D721Med (cell line): ENCODE data around the gene P2RY8.

Source experiments
- DNase-seq: peaks from one replicate; pipeline ENCODE4 v3.0.0; 2011; ENCODE audit warnings: low spot score; ENCODE audit not compliant: insufficient read length
- FAIRE-seq: peaks from 2 replicates; lab custom pipeline; 2011; peaks lifted over from hg19 to GRCh38; lab: Jason Lieb, UNC
- CTCF ChIP-seq: IDR thresholded peaks from 2 replicates; pipeline ENCODE4 v1.5.1; 2012; ENCODE audit warnings: mild to moderate bottlenecking, control low read depth; ENCODE audit not compliant: insufficient read depth; ENCODE audit errors: missing control alignments

The P2RY8 gene

DNA sequence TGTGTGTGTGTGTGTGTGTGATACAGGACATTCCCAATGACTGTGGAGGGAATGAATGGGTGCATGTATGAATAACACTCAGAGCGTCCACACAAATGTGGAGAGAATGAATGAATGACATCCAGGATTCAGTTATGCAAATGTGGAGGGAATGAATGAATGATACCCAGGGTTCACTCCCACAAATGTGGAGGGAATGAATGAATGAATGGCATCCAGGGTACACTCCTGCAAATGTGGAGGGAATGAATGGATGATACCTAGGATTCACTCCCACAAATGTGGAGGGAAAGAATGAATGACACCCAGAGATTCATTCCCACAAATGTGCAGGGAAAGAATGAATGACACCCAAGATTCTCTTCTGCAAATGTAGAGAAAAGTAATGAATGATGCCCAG, 48.2 kb downstream of the P2RY8 start:
- DNase-seq, result no peak
- FAIRE-seq, result no peak
- no peak for TF ChIP-seq CTCF

DNA sequence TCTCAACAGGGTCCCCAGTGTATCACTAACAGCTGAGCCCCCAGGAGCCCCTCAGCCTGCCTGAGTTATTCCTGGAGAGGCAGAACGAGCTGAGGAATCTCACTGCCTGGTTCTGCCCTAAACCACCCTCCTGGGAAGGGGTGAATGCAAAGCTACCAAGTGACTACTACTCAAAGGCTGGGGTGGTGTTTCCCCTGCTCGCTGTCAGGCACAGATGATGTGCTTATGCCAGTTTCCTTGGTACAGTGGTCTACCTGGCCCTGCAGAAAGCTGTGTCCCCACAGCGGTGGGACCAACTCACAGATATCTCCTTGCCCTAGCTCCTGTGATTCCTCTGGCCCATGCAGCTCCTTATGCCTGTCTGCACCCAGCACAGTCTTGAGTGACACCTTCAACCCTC, 48.8 kb downstream of the P2RY8 start:
- DNase-seq (no peak), FAIRE-seq (no peak)
- TF ChIP-seq CTCF, result no peak

DNA sequence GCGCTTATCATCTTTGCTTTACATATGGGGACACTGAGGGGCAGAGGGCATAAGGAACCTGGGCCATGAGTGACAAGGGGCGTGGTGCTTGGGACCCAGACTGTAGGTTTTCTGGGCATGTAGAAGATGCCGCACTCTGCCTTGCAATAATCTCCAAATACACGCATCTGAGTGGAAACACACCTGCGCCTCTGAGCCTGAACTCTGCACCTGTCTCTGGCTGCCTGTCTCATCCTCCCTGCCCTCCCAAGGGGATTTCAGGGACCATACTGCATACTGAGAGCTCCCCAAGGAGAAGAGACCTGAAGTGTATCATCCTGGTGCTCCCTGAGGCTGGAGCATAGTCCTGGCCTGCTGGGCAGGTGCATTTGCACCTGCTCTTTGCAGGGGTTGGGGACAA, 49.6 kb downstream of the P2RY8 start:
- no peak for TF ChIP-seq CTCF
- no peak for FAIRE-seq
- DNase-seq, result no peak

GRCh38 chrX:1486749-1487361, 50.1 kb downstream of the P2RY8 start:
- TF ChIP-seq CTCF, result no peak
- FAIRE-seq (no peak), DNase-seq (no peak)

GRCh38 chrX:1486177-1486576, 50.8 kb downstream of the P2RY8 start:
- no peak for FAIRE-seq
- no peak for DNase-seq
- no peak for TF ChIP-seq CTCF

GRCh38 chrX:1485033-1485432, 52.0 kb downstream of the P2RY8 start:
- FAIRE-seq, result no peak
- TF ChIP-seq CTCF, result no peak
- DNase-seq, result no peak

GRCh38 chrX:1484638-1485019, 52.4 kb downstream of the P2RY8 start:
- FAIRE-seq (no peak), DNase-seq (no peak)
- TF ChIP-seq CTCF, result no peak
